Ovary (tissue), 9 donors: ENCODE measurements around the gene PAQR8. TPM values are rescaled to one million over a fixed set of nuclear protein-coding genes. Genes with fewer than 3 reads are reported as not detected.

ENCODE experiments used
- DNase-seq, 5 donors: peaks; one replicate each; pipeline ENCODE4 v3.0.0-alpha.2; 2019 to 2020
- H3K27ac ChIP-seq, 2 donors: fragments of 200-600 bp; one replicate each; pipeline versions ENCODE4 v1.5.1 to v1.8.0; 2019 to 2022
- H3K27me3 ChIP-seq: fragments of 200-600 bp; one replicate; pipeline ENCODE4 v1.8.0; 2022
- H3K36me3 ChIP-seq: fragments of 200-600 bp; sonication (generic); one replicate; pipeline ENCODE4 v1.5.1; 2019
- H3K4me1 ChIP-seq: one replicate; pipeline ENCODE4 v1.8.1; 2013; ENCODE audit warnings: mild to moderate bottlenecking, moderate library complexity; ENCODE audit not compliant: insufficient read depth
- H3K4me3 ChIP-seq: fragments of 200-600 bp; sonication (generic); one replicate; pipeline ENCODE4 v1.5.1; 2017
- H3K9me3 ChIP-seq, 2 donors: fragments of 200-600 bp in 1 of 2; sonication (generic) in 1 of 2; one replicate each; pipeline versions ENCODE4 v1.5.1 to v1.8.1; 2013 to 2019; ENCODE audit warnings: mild to moderate bottlenecking in 1 of 2, moderate library complexity in 1 of 2
- EP300 ChIP-seq: sonication (generic); formaldehyde crosslinking; IDR thresholded peaks from one replicate; pipeline ENCODE4 v1.6.1; 2017; ENCODE audit warnings: antibody characterized with exemption
- POLR2A ChIP-seq: fragments of 450-650 bp; IDR thresholded peaks from one replicate; pipeline ENCODE4 v1.6.1; 2017; ENCODE audit warnings: antibody characterized with exemption, mild to moderate bottlenecking, moderate library complexity
- WGBS, 3 donors: extraction: QIAGEN DNeasy Blood & Tissue Kit in 1 of 3; methylation state at CpG; one replicate each; pipeline versions ENCODE4 v1.1.5 to v1.1.7; 2013 to 2017; 5-methylcytosine and 5-hydroxymethylcytosine counted together
- intact Hi-C, 4 donors: fragments of 100-400 bp; cut with DNase I; formaldehyde crosslinking; loops; one replicate each; pipeline versions ENCODE4 v1.11.0 to v1.15.1; 2022 to 2023
- polyA plus RNA-seq, 2 donors: library from polyadenylated mRNA; stranded (reverse); fragments of 200-250 nt in 1 of 2; fragments of 350-450 nt in 1 of 2; fragmentation: Illumina TruSeq in 1 of 2; extraction: RNeasy Lipid Tissue Mini Kit (QIAGEN cat#74804) in 1 of 2; gene quantifications; one replicate each; pipeline ENCODE4 v1.2.3, GENCODE V29; 2013 to 2014
- total RNA-seq, 7 donors: library from RNA; depleted of rRNA in 2 of 7; stranded (reverse); fragments of >200 nt in 2 of 7; fragmentation: NEBNext Ultra II Directional in 3 of 7; extraction: Animal tissue kit (Norgen Biotek cat#: 25700) in 3 of 7; gene quantifications; one replicate each; pipeline versions ENCODE4 v1.1.0 to v1.2.4, GENCODE V29; 2016 to 2023
- TF ChIP-seq, protein P1 (sequence below), 3 donors: fragments of 450-650 bp in 2 of 3; fragments of 200-600 bp in 1 of 3; IDR thresholded peaks; one replicate each; pipeline versions ENCODE4 v1.5.1 to v1.8.0; 2016 to 2022; ENCODE audit warnings: antibody characterized with exemption in 3 of 3, mild to moderate bottlenecking in 1 of 3
- donor health status: DM: no; HTN: no; CAD: no; lungs with moderate emphysema.
- donor health status: DM: no; HTN: no; CAD: no.
- donor health status: Bipolar disorder and iron deficiency.
- donor health status: DM: yes; HTN: yes; CAD: no.
- donor health status: DM: no; HTN: no; CAD: no.
- donor health status: DM: yes; HTN: yes; CAD: no.

The PAQR8 gene
- total and polyA plus RNA-seq, 9 donors, result 13.2 to 33.6 (median 24.0) TPM

DNA sequence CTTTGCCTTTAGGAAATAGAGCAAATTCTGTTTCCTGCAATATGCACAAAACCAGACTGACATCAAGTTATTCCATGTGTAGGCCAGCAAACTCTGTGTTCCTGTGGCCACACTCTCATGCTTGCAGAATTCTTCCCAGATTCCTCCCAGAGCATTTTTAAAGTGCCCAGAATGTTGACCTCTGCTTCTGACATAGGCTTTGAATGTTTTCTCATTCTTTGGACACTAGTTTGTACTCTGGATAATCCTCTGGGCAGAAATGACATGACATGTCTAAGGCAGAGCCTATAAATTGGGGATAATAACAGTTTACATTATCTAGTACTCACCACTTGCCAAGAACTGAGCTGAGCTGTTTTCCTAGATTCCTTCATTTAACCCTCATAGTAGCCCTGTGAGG lies 49.0 kb downstream of the PAQR8 start:
- H3K4me3 ChIP-seq, result no peak overlapping the region
- no peaks in the 10 kb centered on the region for H3K4me1 ChIP-seq
- H3K36me3 ChIP-seq, result no peaks in the 10 kb centered on the region
- no peak for DNase-seq
- no peak for TF ChIP-seq EP300
- TF ChIP-seq, protein P1, sequence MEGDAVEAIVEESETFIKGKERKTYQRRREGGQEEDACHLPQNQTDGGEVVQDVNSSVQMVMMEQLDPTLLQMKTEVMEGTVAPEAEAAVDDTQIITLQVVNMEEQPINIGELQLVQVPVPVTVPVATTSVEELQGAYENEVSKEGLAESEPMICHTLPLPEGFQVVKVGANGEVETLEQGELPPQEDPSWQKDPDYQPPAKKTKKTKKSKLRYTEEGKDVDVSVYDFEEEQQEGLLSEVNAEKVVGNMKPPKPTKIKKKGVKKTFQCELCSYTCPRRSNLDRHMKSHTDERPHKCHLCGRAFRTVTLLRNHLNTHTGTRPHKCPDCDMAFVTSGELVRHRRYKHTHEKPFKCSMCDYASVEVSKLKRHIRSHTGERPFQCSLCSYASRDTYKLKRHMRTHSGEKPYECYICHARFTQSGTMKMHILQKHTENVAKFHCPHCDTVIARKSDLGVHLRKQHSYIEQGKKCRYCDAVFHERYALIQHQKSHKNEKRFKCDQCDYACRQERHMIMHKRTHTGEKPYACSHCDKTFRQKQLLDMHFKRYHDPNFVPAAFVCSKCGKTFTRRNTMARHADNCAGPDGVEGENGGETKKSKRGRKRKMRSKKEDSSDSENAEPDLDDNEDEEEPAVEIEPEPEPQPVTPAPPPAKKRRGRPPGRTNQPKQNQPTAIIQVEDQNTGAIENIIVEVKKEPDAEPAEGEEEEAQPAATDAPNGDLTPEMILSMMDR (IDR thresholded peaks at IDR 0.05), result no peak
- TF ChIP-seq POLR2A, result no peak
- intact Hi-C loops, result loop anchor here in 1 of 4 donors (10.0 kb wide), 1 partner anchor 126 kb away; the partner anchor contains the start of gene MCM3
- H3K27me3 ChIP-seq, result no peaks in the 10 kb centered on the region
- H3K27ac ChIP-seq, result no peak overlapping the region
- no peaks in the 10 kb centered on the region for H3K9me3 ChIP-seq

DNA sequence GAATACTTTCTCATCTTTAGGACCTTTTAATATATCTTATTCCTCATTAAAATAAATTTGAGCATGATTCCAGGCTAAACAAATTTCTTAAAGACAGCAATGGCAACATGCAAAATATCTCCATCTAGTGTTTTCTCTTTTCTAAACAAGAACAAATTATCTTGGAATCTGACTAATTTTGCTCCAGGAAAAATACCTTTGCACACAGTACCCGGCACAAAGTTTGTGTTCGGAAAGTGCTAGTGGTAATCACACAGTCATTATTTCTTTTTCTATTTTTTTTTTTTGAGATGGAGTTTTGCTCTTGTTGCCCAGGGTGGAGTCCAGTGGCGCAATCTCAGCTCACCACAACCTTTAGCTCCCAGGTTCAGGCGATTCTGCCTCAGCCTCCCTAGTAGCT lies 50.0 kb downstream of the PAQR8 start:
- no peaks in the 10 kb centered on the region for H3K9me3 ChIP-seq
- DNase-seq, result no peak
- H3K36me3 ChIP-seq, result no peaks in the 10 kb centered on the region
- H3K27me3 ChIP-seq, result no peaks in the 10 kb centered on the region
- intact Hi-C loops, result loop anchor here in 1 of 4 donors (10.0 kb wide), 1 partner anchor 127 kb away; the partner anchor contains the start of gene MCM3
- no peak overlapping the region for H3K27ac ChIP-seq
- no peak for TF ChIP-seq EP300
- TF ChIP-seq POLR2A, result no peak
- TF ChIP-seq, protein P1 (IDR thresholded peaks at IDR 0.05), result no peak
- no peaks in the 10 kb centered on the region for H3K4me1 ChIP-seq
- H3K4me3 ChIP-seq, result no peak overlapping the region
- 73 to 86% (median 85%) methylated on average over 4 of the region's 4 CpGs for WGBS, 3 donors

DNA sequence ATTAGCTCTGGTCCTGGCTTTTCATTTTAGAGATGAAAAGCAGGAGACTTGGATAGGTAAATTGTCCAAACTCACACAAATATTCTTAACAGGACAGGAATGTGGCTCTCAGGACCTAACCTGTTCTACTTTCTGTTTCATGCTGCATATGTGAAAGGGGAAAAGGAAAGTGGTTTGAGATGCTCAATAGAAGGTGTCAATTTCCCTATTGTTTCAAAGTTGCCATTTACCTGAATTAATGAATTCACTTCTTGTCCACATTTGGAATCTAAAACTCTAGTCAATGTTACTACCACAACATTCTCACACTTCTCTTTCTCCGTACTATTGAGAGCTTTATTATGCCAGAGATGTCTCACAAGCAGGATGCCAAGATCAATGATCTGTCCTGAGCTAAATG lies 53.4 kb downstream of the PAQR8 start:
- Histone ChIP-seq H3K4me1 (peaks cover 2% of the 10 kb centered on the region), H3K36me3 (no peaks in the 10 kb centered on the region), H3K9me3 (no peaks in the 10 kb centered on the region), H3K27me3 (no peaks in the 10 kb centered on the region), H3K4me3 (no peak overlapping the region), H3K27ac (no peak overlapping the region)
- WGBS, 3 donors, result 88 to 91% (median 89%) methylated on average over 1 of the region's 1 CpG
- intact Hi-C loops, result loop anchor here (5.0 to 10.0 kb wide), 5 partner anchors 131 to 247 kb away; partner anchors contain the start of genes TRAM2 (in 2 of the 4) and MCM3 (in 1 of the 4)
- DNase-seq, result no peak
- TF ChIP-seq EP300 (no peak), POLR2A (no peak)
- TF ChIP-seq, protein P1 (IDR thresholded peaks at IDR 0.05), result no peak

DNA sequence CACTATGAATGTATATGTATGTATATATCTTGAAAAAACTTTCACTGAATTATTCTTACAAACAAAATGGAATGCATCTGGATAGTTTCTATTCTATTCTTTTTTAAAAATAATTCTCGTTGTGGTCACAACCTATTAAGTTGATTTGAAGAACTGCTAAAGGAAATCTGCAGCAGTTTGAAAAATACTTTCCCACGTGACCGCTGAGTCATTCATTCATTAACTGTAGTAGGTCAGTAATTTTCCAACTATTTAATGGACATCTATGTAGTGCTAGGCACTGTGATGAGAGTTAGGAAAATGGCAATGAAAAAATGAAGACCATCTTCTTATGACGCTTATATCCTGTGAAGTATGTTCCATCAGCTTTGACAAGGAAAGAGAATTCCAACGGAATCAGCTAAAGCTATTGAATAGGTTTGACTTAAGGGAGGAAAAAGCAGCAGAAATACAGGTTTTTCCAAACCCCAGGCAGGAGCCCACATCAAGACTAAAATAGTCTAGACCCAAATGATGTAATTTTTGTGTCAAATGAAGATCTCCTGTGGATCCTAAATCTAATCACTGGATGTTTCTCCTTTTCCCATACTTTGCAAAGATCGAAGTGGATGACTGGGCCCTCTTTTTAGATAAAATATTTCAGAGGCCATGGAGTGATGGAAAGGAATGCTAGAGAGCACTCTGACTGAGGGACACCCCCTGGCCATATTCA lies 54.1 kb downstream of the PAQR8 start:
- TF ChIP-seq POLR2A, result no peak
- TF ChIP-seq, protein P1 (IDR thresholded peaks at IDR 0.05), result no peak
- no peak for DNase-seq
- WGBS, 3 donors, result 65 to 69% (median 67%) methylated on average over 6 of the region's 6 CpGs
- no peak overlapping the region for H3K4me3 ChIP-seq
- no peaks in the 10 kb centered on the region for H3K9me3 ChIP-seq
- H3K27ac ChIP-seq, result no peak overlapping the region
- no peaks in the 10 kb centered on the region for H3K36me3 ChIP-seq
- H3K4me1 ChIP-seq, result peaks cover 2% of the 10 kb centered on the region
- H3K27me3 ChIP-seq, result no peaks in the 10 kb centered on the region
- intact Hi-C loops, result loop anchor here (2.0 to 10.0 kb wide), 7 partner anchors 131 to 249 kb away; partner anchors contain the start of genes TRAM2 (in 2 of the 4) and MCM3 (in 1 of the 4)
